Measurements from ENCODE around the gene ADCY5.

Gene ADCY5

GRCh38 chr3:123301331-123302184 lies 147.3 kb downstream of the ADCY5 start:
- H3K4me3 ChIP-seq (ENCODE audit: low read length): no peak overlapping the region
- DNase-seq (ENCODE audit: low read depth): peak; percentile 11
- TF ChIP-seq CTCF (IDR thresholded peaks at IDR 0.05; ENCODE audit: insufficient read depth, low read depth, low read length, missing control alignments): no peak

- no peak for TF ChIP-seq CTCF (IDR thresholded peaks at IDR 0.05; ENCODE audit: insufficient read depth, low read depth, low read length, missing control alignments)
- H3K4me3 ChIP-seq (ENCODE audit: low read length): no peak overlapping the region
- no peak for DNase-seq (ENCODE audit: low read depth)
These were observed 148.3 kb downstream of the ADCY5 start for GRCh38 chr3:123300583-123300982.

- H3K4me3 ChIP-seq (ENCODE audit: low read length): no peak overlapping the region
- TF ChIP-seq CTCF (IDR thresholded peaks at IDR 0.05; ENCODE audit: insufficient read depth, low read depth, low read length, missing control alignments): no peak
- DNase-seq (ENCODE audit: low read depth): no peak
These were observed 148.8 kb downstream of the ADCY5 start for GRCh38 chr3:123300056-123300455.

- no peak for TF ChIP-seq CTCF (IDR thresholded peaks at IDR 0.05; ENCODE audit: insufficient read depth, low read depth, low read length, missing control alignments)
- no peak for DNase-seq (ENCODE audit: low read depth)
- H3K4me3 ChIP-seq (ENCODE audit: low read length): no peak overlapping the region
These were observed 149.3 kb downstream of the ADCY5 start for GRCh38 chr3:123299581-123299980.

- peak; percentile 30 for DNase-seq (ENCODE audit: low read depth)
These were observed 150.0 kb downstream of the ADCY5 start for GRCh38 chr3:123298903-123299302.

GRCh38 chr3:123297627-123297899 lies 151.3 kb downstream of the ADCY5 start:
- no peak for TF ChIP-seq CTCF (IDR thresholded peaks at IDR 0.05; ENCODE audit: insufficient read depth, low read depth, low read length, missing control alignments)
- no peak for DNase-seq (ENCODE audit: low read depth)
- H3K4me3 ChIP-seq (ENCODE audit: low read length): no peak overlapping the region

More at GRCh38 chr3:123298903-123299302, 150.0 kb downstream of the ADCY5 start:
- H3K4me3 ChIP-seq (ENCODE audit: low read length): no peak overlapping the region
- TF ChIP-seq CTCF (IDR thresholded peaks at IDR 0.05; ENCODE audit: insufficient read depth, low read depth, low read length, missing control alignments): no peak
